PC-3 (cell line): ENCODE results near the gene SPATA33.
"Not testable (repeated sequence)": the region's sequence is repeated elsewhere in the genome, so short reads cannot be mapped to it uniquely, and the experiment has no call there.

ENCODE experiments used
- CTCF ChIP-seq: fragments of 300-600 bp; sonication (generic); conservative IDR thresholded peaks from 2 replicates; pipeline ENCODE4 v1.5.1; 2017; ENCODE audit warnings: antibody characterized with exemption, low read depth, mild to moderate bottlenecking, low read length
- EZH2 ChIP-seq: fragments of 300-600 bp; sonication (generic); IDR thresholded peaks from one replicate; pipeline ENCODE4 v1.6.1; 2017; ENCODE audit warnings: antibody characterized with exemption, mild to moderate bottlenecking, low read length; ENCODE audit not compliant: unreplicated experiment

- not testable (repeated sequence) for TF ChIP-seq CTCF, EZH2
Observed at GRCh38 chr16:89664238-89664637, 6.6 kb downstream of the SPATA33 start.
